ENCODE data around the gene CD320.
"Not testable (repeated sequence)": the region's sequence is repeated elsewhere in the genome, so short reads cannot be mapped to it uniquely, and the experiment has no call there.

CD320 gene

DNA sequence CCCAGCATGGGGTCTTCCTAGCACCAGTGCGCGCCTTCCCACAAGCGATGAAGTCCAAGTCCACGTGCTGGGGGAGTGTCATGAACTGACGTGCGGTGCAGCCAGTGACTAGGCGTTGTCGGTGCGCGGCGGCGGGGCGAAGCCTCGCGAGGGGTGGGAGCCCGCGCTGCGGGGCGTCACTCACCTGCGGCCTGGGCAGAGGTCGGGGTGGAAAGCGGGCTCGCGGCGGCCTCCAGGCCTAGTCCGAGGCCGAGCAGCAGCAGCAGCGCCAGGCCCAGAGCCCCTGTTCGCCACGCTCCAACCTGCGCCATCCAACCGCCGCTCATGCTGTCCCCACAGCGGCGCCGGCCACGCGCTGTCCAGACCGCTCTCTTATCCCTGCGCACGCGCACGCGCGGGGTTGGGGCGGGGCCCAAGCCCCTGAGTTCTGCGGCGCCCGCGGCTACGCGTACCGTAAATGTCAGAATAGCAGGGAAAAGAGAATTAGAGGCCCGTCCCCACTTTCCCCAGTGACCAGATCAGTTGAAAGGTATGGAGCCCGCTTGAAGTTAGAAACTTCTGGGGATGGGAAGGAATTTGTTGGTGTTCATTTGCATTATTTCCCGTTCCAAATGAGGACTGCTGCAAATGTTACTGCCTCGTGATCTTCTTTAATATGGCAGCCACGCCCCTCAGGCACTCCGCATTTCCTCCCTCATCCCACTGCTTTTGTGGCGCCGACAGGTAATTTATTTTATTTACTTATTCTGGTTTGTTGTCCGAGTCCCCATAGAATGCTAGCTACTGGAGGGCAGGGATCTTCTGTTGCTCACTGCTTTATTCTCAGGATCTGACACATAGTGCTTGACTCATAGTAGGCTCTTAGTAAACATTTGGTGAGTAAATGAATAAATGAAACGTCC, at the start of gene CD320:
CD320 (minus strand) TSS at position 394 of the 902 bp plus-strand sequence; CDS start at position 326, 68 bp downstream.
- peak; percentile 58 to 73 for DNase-seq (ENCODE audit: low read depth in 2 of 2)

DNA sequence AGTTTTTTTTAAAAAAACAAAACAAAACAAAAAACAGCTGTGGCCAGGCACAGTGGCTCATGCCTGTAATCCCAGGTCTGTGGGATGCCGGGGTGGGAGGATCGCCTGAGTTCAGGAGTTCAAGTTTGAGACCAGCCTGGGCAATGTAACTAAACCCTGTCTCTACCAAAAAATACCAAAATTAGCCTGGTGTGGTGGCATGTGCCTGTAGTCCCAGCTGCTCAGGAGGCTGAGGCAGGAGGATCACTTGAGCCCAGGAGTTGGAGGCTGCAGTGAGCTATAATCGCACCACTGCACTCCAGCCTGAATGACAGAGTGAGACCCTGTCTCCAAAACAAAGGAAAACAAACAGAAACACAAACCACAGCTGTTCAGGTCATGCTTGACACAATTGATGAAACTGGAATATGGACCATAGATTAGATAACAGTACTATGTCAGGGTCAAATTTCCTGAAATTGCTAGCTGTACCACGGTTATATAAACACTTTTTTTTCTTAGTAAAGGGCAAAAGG, 48.9 kb upstream of the CD320 start:
- no peak for DNase-seq (ENCODE audit: low read depth in 2 of 2)

DNA sequence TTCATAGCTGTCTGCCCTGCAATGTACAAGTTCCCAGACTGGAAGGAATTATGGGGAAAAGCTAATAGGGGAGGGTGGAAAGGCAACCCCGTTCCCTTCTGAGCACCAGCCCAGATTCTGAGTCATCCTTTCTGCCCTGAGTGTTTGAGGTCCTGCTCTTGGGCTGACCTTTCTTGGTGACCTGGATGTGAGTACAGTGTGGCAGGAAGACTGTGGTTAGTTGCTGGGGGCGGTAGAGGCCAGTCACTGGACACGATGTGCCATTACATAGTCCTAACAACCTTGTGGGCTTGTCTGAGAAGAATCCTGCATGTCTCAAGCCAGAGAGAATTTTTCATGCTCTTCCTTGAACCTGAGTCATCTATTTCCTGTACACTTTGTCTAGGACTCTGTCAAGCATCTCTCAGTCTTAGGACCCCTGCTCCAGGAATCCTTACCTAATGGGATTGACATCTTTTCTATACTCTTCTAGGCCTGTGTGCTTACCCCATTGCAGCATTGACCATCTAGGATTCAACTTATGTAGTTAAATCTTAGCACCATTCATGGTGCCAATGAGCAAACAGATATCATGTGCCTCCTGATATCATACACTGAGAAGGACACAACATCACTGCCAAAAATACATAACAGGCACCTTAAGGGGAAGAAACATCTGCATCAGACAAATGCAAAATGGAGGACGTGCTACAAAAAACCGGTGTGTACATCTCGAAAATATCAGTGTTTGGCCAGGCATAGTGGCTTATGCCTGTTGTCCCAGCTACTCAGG, 47.7 kb upstream of the CD320 start:
- DNase-seq (ENCODE audit: low read depth in 2 of 2), result no peak

DNA sequence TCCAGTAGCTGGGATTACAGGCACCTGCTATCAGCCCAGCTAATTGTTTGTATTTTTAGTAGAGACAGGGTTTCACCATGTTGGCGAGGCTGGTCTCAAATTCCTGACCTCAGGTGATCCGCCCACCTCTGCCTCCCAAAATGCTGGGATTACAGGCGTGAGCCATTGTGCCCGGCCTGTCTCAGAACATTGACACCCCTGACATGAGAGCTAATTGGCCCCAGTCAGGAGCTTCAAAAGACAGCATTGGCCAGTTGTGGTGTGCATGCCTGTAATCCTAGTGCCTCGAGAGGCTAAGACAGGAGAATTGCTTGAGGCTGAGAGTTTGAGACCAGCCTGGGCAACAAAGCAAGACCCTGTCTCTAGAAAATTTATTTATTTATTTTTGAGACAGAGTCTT, 44.7 kb upstream of the CD320 start:
- not testable (repeated sequence) for DNase-seq (ENCODE audit: low read depth in 2 of 2)

- no peak for DNase-seq (ENCODE audit: low read depth in 2 of 2)
Observed at GRCh38 chr19:8352134-8352827, 44.1 kb upstream of the CD320 start.

DNA sequence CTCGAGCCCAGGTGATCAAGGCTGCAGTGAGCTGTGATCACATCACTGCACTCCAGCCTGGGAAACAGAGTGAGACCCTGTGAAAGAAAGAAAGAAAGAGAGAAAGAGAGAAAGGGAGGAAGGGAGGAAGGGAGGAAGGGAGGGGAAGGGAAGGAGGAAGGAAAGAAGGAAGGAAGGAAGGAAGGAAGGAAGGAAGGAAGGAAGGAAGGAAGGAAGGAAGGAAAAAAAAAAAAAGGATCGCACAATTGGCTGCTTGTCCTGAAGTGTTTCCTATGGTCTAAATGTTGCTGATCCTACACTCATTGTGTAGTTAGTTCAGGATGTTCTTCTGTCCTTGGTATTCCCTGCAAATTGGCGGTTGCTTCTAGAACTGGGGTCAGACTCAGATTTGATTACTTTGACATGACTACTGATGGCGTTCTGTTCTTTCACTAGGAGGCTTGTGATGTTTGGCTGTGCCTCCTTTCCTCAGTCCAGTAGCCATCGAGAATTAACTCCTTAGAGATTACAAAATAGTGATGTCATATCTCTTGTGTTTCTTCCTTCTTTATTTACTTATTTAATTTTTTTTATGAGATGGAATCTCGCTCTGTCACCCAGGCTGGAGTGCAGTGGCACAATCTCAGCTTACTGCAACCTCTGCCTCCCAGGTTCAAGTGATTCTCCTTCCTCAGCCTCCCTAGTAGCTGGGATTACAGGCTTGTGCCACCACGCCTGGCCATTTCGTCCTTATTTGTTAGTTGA, 41.6 kb upstream of the CD320 start:
- DNase-seq (ENCODE audit: low read depth in 2 of 2), result not testable (repeated sequence)

DNA sequence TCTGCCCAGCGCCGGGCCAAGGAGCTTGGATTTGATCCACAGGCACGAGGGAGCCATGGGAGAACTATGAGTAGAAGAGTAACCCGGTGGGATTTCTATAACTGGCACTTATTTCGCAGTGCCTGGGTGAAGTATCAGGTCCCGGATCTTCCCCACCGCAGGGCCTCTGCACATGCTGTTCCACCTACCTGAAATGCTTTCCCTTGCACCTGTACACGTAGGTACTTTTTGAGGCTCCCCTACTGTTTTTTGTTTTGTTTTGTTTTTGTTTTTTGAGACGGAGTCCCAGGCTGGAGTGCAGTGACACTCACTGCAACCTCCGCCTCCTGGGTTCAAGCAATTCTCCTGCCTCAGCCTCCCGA, 35.3 kb upstream of the CD320 start:
- no peak for DNase-seq (ENCODE audit: low read depth in 2 of 2)

DNA sequence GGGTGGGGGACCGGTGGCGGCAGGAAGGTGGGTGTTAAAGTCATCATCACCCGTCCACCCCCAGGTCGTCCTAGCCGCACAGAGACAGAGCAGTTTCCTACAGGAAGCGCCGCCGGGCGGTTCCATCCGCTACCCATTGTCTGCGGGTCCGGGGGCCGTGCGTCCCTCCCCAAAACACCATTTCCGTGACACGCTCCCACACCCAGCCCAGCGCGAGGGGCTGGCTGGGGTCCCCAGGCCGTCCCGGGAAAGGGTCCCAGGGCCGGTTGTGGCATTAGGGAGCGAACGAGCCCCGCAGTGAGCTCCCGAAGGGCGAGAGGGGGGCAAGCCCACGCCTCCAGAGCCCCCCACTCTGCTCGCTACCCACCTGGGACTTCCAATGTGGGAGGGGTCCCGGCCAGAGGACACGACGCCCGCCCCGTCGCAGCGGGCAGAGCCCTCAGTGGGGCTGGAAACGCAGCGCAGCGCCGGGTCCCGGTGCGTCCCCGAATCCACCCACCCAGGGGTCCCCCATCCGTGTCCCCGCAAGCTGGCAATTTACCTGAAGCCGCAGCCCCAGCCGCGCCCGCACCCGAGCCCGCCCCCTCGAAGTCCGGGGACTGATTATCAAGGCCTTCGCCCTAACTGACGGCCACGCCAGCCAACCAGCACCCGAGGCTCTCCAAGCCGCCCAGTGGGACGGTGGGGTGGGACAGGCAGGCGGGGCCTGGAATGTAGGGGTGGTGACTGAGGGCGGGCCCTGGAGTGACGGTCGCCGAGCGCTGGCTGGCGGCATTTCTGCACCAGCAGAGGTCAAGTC, 34.7 kb upstream of the CD320 start, which contains the start of gene KANK3:
KANK3 (minus strand) TSS at position 579 of the 799 bp plus-strand sequence. CDS start 5,434 bp downstream, outside the sequence.
- DNase-seq (ENCODE audit: low read depth in 2 of 2), result peak; percentile 81

DNA sequence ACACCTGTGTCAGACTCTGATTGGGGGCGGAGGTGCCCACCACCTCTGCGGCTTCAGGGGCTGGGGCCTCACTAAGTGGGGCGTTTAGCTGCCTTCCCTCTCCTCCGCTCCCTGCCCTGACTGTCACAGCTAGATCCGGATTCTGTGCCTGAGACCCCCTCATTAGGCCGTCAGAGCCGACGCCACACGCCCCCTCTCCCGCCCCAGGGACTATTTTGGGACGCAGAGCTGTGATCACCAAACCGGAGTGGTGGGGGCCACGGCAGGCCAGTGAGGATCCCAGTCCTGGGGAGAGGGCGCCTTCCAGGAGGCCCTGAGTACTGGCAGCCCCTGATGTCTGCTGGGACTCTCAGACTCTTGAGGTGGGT, 34.1 kb upstream of the CD320 start:
- no peak for DNase-seq (ENCODE audit: low read depth in 2 of 2)

GRCh38 chr19:8341504-8341903, 33.3 kb upstream of the CD320 start:
- DNase-seq (ENCODE audit: low read depth in 2 of 2), result not testable (repeated sequence)

- DNase-seq (ENCODE audit: low read depth in 2 of 2), result no peak
Observed at GRCh38 chr19:8340341-8341096, 32.4 kb upstream of the CD320 start.

DNA sequence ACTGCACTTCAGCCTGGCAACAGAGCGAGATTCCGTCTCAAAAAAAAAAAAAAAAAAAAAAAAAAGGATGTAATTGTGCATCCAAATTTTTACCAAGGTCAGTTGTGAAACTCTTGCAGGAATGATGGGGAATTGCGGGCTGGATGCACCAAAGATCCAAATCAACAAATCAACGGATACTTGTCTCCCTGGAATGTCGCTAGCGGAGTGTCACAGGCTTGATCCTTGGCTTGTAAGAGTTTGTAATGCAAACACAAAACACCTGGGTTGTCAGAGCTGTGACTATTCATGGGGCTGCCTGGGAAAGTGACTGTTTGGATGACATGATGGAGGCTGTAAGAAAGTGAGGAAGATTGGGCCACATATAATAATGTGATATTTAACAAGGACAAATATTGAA, 30.7 kb upstream of the CD320 start:
- DNase-seq (ENCODE audit: low read depth in 2 of 2), result no peak

GRCh38 chr19:8337728-8338127, 29.6 kb upstream of the CD320 start:
- no peak for DNase-seq (ENCODE audit: low read depth in 2 of 2)

GRCh38 chr19:8336660-8337059, 28.5 kb upstream of the CD320 start:
- no peak for DNase-seq (ENCODE audit: low read depth in 2 of 2)

- no peak for DNase-seq (ENCODE audit: low read depth in 2 of 2)
Observed at GRCh38 chr19:8336072-8336569, 28.0 kb upstream of the CD320 start.

- DNase-seq (ENCODE audit: low read depth in 2 of 2), result no peak
Observed at GRCh38 chr19:8335343-8336071, 27.3 kb upstream of the CD320 start.

- no peak for DNase-seq (ENCODE audit: low read depth in 2 of 2)
Observed at GRCh38 chr19:8334458-8335342, 26.5 kb upstream of the CD320 start.
